ELF-1 (cell line): ENCODE measurements around the gene GDF15.
A peak's percentile ranks its signal among the peaks of the same experiment; 100 is the strongest.
"Not testable (repeated sequence)": the region's sequence is repeated elsewhere in the genome, so short reads cannot be mapped to it uniquely, and the experiment has no call there.

Source experiments
- DNase-seq: peaks from one replicate; pipeline ENCODE4 v3.0.0-alpha.2; 2016; ENCODE audit warnings: low read depth, low spot score

GDF15 gene

GRCh38 chr19:18385675-18386542, at the start of gene GDF15:
Gene GDF15 (plus strand): TSS chr19:18386158. CDS start chr19:18386190, 32 bp downstream.
- DNase-seq: peak; percentile 88

- no peak for DNase-seq
Observed at GRCh38 chr19:18338541-18338940, 47.4 kb upstream of the GDF15 start.

DNA sequence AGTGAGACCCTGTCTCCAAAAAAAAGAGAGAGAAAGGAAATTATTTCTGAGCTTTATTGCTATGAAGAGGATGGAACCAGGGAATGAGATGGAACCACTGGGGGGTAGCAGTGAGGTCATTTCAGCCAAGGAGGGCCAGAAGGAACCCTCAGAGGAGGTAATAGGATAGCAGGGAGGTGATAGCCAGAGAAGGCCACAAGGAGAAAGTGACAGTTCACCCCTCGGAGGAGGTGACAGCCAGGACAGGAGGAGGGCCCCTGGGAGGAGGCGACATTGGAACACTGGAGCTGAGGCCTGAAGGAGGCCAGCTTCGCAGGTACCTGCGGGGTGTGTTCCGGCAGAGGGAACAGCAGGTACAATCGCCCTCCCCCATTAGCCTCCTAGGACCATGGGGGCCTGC, 46.2 kb upstream of the GDF15 start:
- DNase-seq: peak; percentile 66

DNA sequence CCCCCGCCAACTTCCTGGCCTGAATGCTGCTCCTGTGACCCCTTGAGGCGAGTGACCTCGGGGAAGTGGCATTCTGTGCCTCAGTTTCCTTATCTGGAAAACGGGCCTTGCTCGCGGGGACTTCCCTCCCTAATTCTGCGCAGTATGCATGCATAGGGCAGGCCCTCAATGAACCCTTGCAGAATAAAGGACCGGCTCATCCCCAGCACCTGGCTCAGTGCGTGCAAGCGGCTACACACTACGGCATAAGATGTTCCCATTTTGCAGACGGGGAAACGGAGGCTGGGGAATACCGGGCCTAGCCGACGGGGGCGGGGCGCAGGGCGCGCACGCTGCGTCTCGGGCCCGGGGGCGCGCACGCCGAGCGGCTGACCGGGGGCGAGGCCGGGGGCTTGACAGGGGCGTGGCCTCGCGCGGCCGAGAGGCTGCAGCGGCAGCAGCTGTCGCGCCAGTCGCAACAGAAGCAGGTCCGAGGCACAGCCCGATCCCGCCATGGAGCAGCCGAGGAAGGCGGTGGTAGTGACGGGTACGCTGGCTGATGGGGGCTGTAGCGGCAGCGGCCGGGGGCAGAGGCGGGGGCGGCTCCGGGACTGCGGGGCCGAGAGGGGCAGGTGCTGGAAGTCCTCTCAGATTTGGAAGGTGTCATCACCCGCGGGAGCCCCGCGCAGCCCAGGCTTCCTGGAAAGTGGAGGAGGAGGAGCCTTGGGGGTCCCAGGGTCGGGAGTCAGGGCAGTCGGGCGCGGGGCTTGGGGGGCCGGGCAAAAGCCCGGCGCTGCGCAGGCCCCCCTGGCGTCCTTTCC, 45.6 kb upstream of the GDF15 start, which contains the start of gene PGPEP1:
Gene PGPEP1, plus strand, starts transcription at position 409 of the 800 bp plus-strand sequence. Its CDS starts 84 bp downstream, at position 493.
- peak; percentile 58 for DNase-seq

GRCh38 chr19:18340990-18341868, 44.7 kb upstream of the GDF15 start:
- no peak for DNase-seq

DNA sequence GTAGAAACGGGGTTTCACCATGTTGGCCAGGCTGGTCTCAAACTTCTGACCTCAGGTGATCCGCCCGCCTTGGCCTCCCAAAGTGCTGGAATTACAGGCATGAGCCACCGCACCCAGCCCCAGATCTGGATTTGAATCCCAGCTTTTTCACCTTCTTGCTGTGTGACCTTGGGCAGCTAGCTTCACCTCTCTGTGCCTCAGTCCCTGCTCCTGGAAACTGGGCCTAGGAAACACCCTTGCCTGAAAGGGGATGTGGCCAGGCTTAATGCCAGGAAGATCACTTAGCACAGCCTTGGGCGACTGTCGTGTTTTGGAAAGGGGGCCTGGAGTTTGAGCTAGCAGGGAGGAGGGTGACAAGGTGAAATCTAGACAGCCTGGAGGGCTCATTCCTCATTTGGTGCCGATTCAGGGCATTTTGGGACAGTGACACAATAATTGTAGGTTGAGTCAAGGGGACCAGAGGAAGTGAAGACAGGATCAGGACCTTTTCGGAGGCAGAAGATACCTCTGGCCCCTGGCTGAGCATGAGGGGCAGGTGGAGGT, 43.8 kb upstream of the GDF15 start:
- DNase-seq: peak; percentile 31

DNA sequence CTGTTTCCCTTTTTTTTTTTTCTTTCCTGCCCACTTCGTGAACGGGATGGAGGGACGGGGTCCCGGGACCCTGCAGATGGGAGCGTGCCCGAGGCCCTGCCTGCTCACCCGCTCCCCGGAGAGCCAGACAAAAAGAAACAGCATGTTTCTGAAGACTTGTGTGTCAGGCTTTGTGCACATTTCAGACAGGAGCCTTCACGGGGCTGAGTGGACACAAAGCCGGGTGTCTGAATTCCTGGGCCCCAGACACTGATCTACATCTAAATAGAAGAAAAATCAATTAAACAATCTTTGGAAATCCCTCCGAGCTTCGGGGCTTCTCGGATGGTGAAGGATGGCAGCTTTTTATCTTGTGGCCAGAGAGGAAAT, 41.4 kb upstream of the GDF15 start:
- no peak for DNase-seq

DNA sequence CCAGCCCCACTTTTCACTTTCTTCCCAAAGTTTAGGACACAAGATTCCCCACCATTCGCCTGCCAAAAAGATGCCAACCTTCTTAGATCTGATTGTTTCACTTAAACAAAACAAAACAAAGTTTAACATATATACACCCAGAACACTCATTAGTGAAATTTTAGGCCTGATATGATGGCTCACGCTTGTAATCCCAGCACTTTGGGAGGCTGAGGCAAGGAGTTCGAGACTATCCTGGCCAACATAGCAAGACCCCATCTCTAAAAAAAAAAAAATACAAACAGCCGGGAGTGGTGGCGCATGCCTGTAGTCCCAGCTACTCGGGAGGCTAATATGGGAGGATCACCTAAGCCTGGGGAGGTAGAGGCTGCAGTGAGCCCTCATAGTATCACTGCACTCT, 40.7 kb upstream of the GDF15 start:
- DNase-seq: no peak

- peak; percentile 73 for DNase-seq
Observed at GRCh38 chr19:18346091-18346490, 39.9 kb upstream of the GDF15 start.

DNA sequence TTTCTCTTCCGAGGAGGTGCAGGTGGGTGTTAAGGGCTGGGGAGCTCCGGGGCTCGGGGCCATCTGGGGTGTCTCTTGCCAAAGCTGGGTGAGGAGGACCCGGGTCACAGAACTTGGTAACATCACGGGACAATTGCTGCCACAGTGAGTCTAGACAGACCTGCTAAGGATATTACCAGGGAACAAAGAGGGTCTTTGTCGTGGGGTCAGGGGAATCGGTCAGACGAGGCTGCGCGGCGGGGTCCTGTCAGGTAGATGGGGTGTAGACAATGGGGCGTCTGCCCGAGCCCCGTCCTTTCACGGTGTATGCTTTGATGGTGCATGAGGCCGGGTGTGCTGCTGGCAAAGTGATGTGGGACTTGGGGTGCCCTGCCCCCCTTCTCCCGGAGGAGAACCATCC, 37.8 kb upstream of the GDF15 start:
- DNase-seq: no peak

- not testable (repeated sequence) for DNase-seq
Observed at GRCh38 chr19:18348818-18349339, 37.1 kb upstream of the GDF15 start.

DNA sequence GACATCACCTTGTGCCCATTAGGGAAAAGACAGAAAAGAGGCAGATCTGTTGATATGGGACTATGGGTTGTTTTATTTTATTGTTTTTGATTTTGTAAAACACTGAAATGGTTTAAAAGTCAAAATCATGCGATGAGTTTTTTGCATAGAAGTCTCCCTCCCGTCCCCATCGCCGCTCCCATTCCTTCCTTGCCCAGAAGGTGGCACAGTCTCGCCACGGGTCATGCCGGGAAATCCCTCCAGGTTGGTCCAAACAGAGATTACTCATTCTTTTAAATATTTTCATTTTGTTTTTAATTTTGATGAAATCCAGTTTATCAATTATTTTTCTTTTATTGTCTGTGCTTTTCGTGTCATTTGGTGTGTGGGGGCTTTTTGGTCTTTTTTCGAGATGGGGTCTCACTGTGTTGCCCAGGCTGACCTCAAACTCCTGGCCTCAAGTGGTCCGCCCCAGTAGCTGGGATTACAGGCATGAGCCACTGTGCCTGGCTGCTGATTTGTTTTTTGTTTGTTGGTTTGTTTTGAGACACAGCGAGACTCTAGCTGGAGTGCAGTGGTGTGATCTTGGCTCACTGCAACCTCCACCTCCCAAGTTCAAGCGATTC, 36.3 kb upstream of the GDF15 start:
- DNase-seq: peak; percentile 37

GRCh38 chr19:18350490-18350889, 35.5 kb upstream of the GDF15 start:
- no peak for DNase-seq

DNA sequence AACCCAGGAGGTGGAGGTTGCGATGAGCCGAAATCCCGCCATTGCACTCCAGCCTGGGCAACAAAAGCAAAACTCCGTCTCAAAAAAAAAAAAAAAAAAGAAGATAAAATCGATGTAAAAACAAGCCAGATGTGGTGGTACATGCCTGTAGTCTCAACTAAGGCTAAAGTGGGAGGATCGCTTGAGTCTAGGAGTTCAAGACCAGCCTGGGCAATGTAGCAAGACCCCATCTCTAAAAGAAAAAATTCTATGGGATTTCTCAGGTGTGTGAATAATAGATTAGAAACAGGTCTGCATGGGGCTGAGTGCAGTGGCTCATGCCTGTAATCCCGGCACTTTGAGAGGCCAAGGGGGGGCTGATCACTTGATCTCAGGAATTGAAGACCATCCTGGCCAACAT, 34.4 kb upstream of the GDF15 start:
- DNase-seq: no peak

- DNase-seq: no peak
Observed at GRCh38 chr19:18353378-18354005, 32.5 kb upstream of the GDF15 start.

- DNase-seq: not testable (repeated sequence)
Observed at GRCh38 chr19:18354743-18355142, 31.2 kb upstream of the GDF15 start.

- DNase-seq: no peak
Observed at GRCh38 chr19:18357041-18357440, 28.9 kb upstream of the GDF15 start.

DNA sequence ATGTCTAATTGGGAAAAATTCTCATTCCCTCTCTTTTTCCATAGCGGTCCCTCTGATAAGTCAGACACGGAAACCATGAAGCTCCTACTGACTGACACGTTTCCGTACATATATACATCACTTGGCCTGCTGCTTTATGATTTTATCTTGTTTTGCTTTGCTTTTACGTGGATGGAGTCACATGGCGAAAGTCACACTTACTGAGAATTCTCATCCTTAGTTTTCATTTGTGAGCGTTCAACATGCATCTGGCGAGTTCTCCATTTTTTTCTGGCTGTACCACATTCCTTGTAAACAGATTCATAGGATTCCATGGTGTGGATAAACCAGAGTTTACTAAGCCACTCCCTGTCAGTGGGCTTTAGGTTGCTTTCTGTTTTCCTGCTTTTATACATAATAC, 24.3 kb upstream of the GDF15 start:
- no peak for DNase-seq

GRCh38 chr19:18362934-18363542, 22.9 kb upstream of the GDF15 start:
- DNase-seq: no peak

DNA sequence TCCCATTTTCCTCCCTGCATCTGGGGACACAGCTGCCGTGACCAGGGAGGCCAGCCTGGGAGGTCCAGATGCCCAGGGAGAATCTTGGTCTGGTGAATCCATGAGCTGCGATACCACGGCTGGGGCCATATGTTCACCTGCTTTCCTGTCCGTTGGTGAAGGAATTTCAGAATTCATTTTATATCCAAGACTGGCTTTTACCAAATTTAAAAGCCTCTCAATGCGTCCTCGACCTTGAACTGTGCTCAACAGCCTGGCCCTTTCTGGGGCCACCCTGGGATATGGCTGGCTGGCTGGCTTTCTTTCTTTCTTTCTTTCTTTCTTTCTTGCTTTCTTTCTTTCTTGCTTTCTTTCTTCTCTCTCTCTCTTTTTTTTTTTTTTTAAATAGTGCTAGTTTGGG, 22.2 kb upstream of the GDF15 start:
- no peak for DNase-seq
